Calu3 (cell line): ENCODE data around the gene PAQR5. TPM values are rescaled to one million over a fixed set of nuclear protein-coding genes. Genes with fewer than 3 reads are reported as not detected.

ENCODE experiments used
- BruUV-seq: library from RNA; stranded (reverse); fragments of 400-500 nt; replicated peaks from 2 replicates; lab custom pipeline; 2021; lab: Mats Ljungman, UMichigan
- CTCF ChIA-PET: fragments of 300-600 bp; sonication (Branson Sonifier 250); formaldehyde crosslinking; loops from one replicate; lab custom pipeline; 2022; ENCODE audit warnings: antibody characterized with exemption; lab: Charles Lee
- DNase-seq: peaks from one replicate; pipeline ENCODE4 v3.0.0; 2022
- H3K27ac Mint-ChIP-seq: one replicate; pipeline ENCODE4 v1.8.0; 2022; ENCODE audit warnings: mixed read lengths; ENCODE audit not compliant: unreplicated experiment
- H3K27me3 Mint-ChIP-seq: one replicate; pipeline ENCODE4 v1.8.0; 2022; ENCODE audit warnings: mixed read lengths; ENCODE audit not compliant: unreplicated experiment
- H3K36me3 Mint-ChIP-seq: one replicate; pipeline ENCODE4 v1.8.0; 2022; ENCODE audit warnings: mild to moderate bottlenecking, moderate library complexity, mixed read lengths; ENCODE audit not compliant: insufficient read depth, unreplicated experiment
- H3K4me1 Mint-ChIP-seq: one replicate; pipeline ENCODE4 v1.8.0; 2022; ENCODE audit warnings: mild to moderate bottlenecking, low read depth, mixed read lengths; ENCODE audit not compliant: unreplicated experiment
- H3K4me3 Mint-ChIP-seq: one replicate; pipeline ENCODE4 v1.8.0; 2022; ENCODE audit warnings: mild to moderate bottlenecking, low read depth, moderate library complexity, mixed read lengths; ENCODE audit not compliant: unreplicated experiment
- H3K9me3 Mint-ChIP-seq: one replicate; pipeline ENCODE4 v1.8.0; 2022; ENCODE audit warnings: low read depth, mixed read lengths; ENCODE audit not compliant: unreplicated experiment
- CTCF ChIP-seq: fragments of 200-600 bp; IDR thresholded peaks from one replicate; pipeline ENCODE4 v1.8.0; 2022; ENCODE audit warnings: antibody characterized with exemption; ENCODE audit not compliant: unreplicated experiment
- intact Hi-C: fragments of 100-400 bp; cut with micrococcal nuclease; formaldehyde crosslinking; loops from one replicate; pipeline ENCODE4 v1.10.0; 2022; ENCODE audit not compliant: unreplicated experiment
- total RNA-seq: library from RNA; stranded (reverse); gene quantifications from 2 replicates; pipeline ENCODE4 v1.2.3, GENCODE V29; 2022

The PAQR5 gene
- total RNA-seq, 1 experiment from 2014 or later: 1.8 TPM

GRCh38 chr15:69285834-69286233 is 12.9 kb upstream of the PAQR5 start:
- DNase-seq: no peak
- no peaks in the 10 kb centered on the region for H3K9me3 Mint-ChIP-seq
- H3K27ac Mint-ChIP-seq: no peak overlapping the region
- H3K27me3 Mint-ChIP-seq: peaks cover 20% of the 10 kb centered on the region
- TF ChIP-seq CTCF: no peak
- H3K4me1 Mint-ChIP-seq: no peaks in the 10 kb centered on the region
- intact Hi-C loops: loop anchor here (5.0 kb wide), 1 partner anchor 106 kb away; no protein-coding TSS in a partner anchor
- H3K36me3 Mint-ChIP-seq: no peaks in the 10 kb centered on the region
- no peak overlapping the region for H3K4me3 Mint-ChIP-seq
- BruUV-seq: no TSS peak
- CTCF ChIA-PET: no interaction called here

GRCh38 chr15:69288011-69288410 is 10.7 kb upstream of the PAQR5 start:
- CTCF ChIA-PET: interaction anchor here (1.0 kb wide), 1 partner anchor 12 kb away, joined by 4 read pairs; no protein-coding TSS in a partner anchor
- TF ChIP-seq CTCF: no peak
- Mint-ChIP-seq H3K36me3 (no peaks in the 10 kb centered on the region), H3K4me3 (no peak overlapping the region), H3K9me3 (no peaks in the 10 kb centered on the region), H3K4me1 (no peaks in the 10 kb centered on the region), H3K27ac (no peak overlapping the region), H3K27me3 (peaks cover 32% of the 10 kb centered on the region)
- BruUV-seq: no TSS peak
- intact Hi-C loops: loop anchor here (5.0 kb wide), 1 partner anchor 104 kb away; no protein-coding TSS in a partner anchor
- DNase-seq: no peak

- Mint-ChIP-seq H3K4me3 (no peak overlapping the region), H3K27ac (no peak overlapping the region), H3K4me1 (no peaks in the 10 kb centered on the region), H3K36me3 (no peaks in the 10 kb centered on the region), H3K27me3 (peaks cover 39% of the 10 kb centered on the region), H3K9me3 (no peaks in the 10 kb centered on the region)
- BruUV-seq: no TSS peak
- no peak for TF ChIP-seq CTCF
- intact Hi-C loops: loop anchor here (5.0 kb wide), 1 partner anchor 104 kb away; no protein-coding TSS in a partner anchor
- DNase-seq: no peak
- CTCF ChIA-PET: interaction anchor here (0.5 to 1.0 kb wide), 3 partner anchors 11 to 247 kb away, joined by 3 to 6 read pairs (median 4); no protein-coding TSS in a partner anchor
These were observed 10.0 kb upstream of the PAQR5 start for GRCh38 chr15:69288531-69289341.

- intact Hi-C loops: loop anchor here (5.0 kb wide), 1 partner anchor 103 kb away; no protein-coding TSS in a partner anchor
These were observed 9.2 kb upstream of the PAQR5 start for GRCh38 chr15:69289342-69290146.

More at GRCh38 chr15:69289342-69290146, 9.2 kb upstream of the PAQR5 start:
- Mint-ChIP-seq H3K4me1 (no peaks in the 10 kb centered on the region), H3K4me3 (no peak overlapping the region), H3K27me3 (peaks cover 47% of the 10 kb centered on the region), H3K27ac (no peak overlapping the region), H3K36me3 (no peaks in the 10 kb centered on the region), H3K9me3 (no peaks in the 10 kb centered on the region)
- CTCF ChIA-PET: interaction anchor here (0.5 to 1.1 kb wide), 3 partner anchors 22 to 248 kb away, joined by 3 to 6 read pairs (median 3); no protein-coding TSS in a partner anchor
- DNase-seq: no peak
- TF ChIP-seq CTCF: no peak
- BruUV-seq: no TSS peak
